PC-9 (cell line): Measurements from ENCODE around the gene MIF4GD. TPM values are rescaled to one million over a fixed set of nuclear protein-coding genes. Genes with fewer than 3 reads are reported as not detected.
"Not testable (repeated sequence)": the region's sequence is repeated elsewhere in the genome, so short reads cannot be mapped to it uniquely, and the experiment has no call there.

Source experiments
- BruUV-seq: library from RNA; stranded (reverse); fragments of 400-500 nt; replicated peaks from 2 replicates; lab custom pipeline; 2021; lab: Mats Ljungman, UMichigan
- CTCF ChIA-PET: fragments of 300-600 bp; sonication (Branson Sonifier 250); formaldehyde crosslinking; loops from one replicate; lab custom pipeline; 2022; ENCODE audit warnings: antibody characterized with exemption; lab: Charles Lee
- POLR2A ChIA-PET: fragments of 300-600 bp; sonication (Branson Sonifier 250); formaldehyde crosslinking; loops from one replicate; lab custom pipeline; 2022; ENCODE audit warnings: antibody characterized with exemption; ENCODE audit not compliant: unreplicated experiment; lab: Charles Lee
- DNase-seq, 2 experiments: peaks; one replicate each; pipeline versions ENCODE4 v3.0.0 to v3.0.0-alpha.2; 2015 to 2022; ENCODE audit warnings: mixed read lengths in 1 of 2
- H2AFZ ChIP-seq: fragments of 200-600 bp; sonication (generic); 2 replicates; pipeline ENCODE4 v1.8.1; 2017; ENCODE audit warnings: antibody characterized with exemption
- H3F3A ChIP-seq: fragments of 200-600 bp; sonication (generic); 2 replicates; pipeline ENCODE4 v1.8.1; 2017; ENCODE audit warnings: antibody characterized with exemption, mild to moderate bottlenecking, low read depth; ENCODE audit not compliant: insufficient read depth
- H3K27ac ChIP-seq: fragments of 200-600 bp; sonication (generic); 2 replicates; pipeline ENCODE4 v1.6.1; 2016; ENCODE audit warnings: mixed run types
- H3K27me3 ChIP-seq: fragments of 200-600 bp; sonication (generic); 2 replicates; pipeline ENCODE4 v1.6.1; 2016; ENCODE audit warnings: low read depth, mixed run types; ENCODE audit not compliant: insufficient read depth
- H3K36me3 ChIP-seq: fragments of 200-600 bp; sonication (generic); 2 replicates; pipeline ENCODE4 v1.6.1; 2016; ENCODE audit warnings: low read depth, mixed run types
- H3K4me1 ChIP-seq: fragments of 200-600 bp; sonication (generic); replicated peaks from 2 replicates; pipeline ENCODE4 v1.6.1; 2016; ENCODE audit warnings: mixed run types; ENCODE audit not compliant: insufficient read depth
- H3K4me2 ChIP-seq: fragments of 200-600 bp; sonication (generic); 2 replicates; pipeline ENCODE4 v1.6.1; 2017; ENCODE audit warnings: mixed run types
- H3K4me3 ChIP-seq: fragments of 200-600 bp; sonication (generic); 2 replicates; pipeline ENCODE4 v1.6.1; 2016; ENCODE audit warnings: mixed run types
- H3K79me2 ChIP-seq: fragments of 200-600 bp; sonication (generic); 2 replicates; pipeline ENCODE4 v1.6.1; 2017; ENCODE audit warnings: low read depth, mixed run types
- H3K9me2 ChIP-seq: fragments of 200-600 bp; sonication (generic); 2 replicates; pipeline ENCODE4 v1.8.1; 2017; ENCODE audit warnings: mild to moderate bottlenecking; ENCODE audit not compliant: insufficient read depth
- H3K9me3 ChIP-seq: fragments of 200-600 bp; sonication (generic); 2 replicates; pipeline ENCODE4 v1.8.1; 2016; ENCODE audit warnings: low read depth; ENCODE audit not compliant: insufficient read depth
- H4K20me1 ChIP-seq: fragments of 200-600 bp; sonication (generic); 2 replicates; pipeline ENCODE4 v1.8.1; 2017; ENCODE audit not compliant: insufficient read depth
- EZH2 ChIP-seq: fragments of 200-600 bp; sonication (generic); IDR thresholded peaks from 2 replicates; pipeline ENCODE4 v1.8.0; 2017; ENCODE audit warnings: antibody characterized with exemption, low read depth
- intact Hi-C: fragments of 100-400 bp; cut with micrococcal nuclease; formaldehyde crosslinking; loops from one replicate; pipeline ENCODE4 v1.10.0; 2022; ENCODE audit not compliant: unreplicated experiment
- total RNA-seq: library from RNA; stranded (reverse); gene quantifications from 2 replicates; pipeline ENCODE4 v1.2.3, GENCODE V29; 2021
- TF ChIP-seq, protein P1 (sequence below): fragments of 200-600 bp; sonication (generic); conservative IDR thresholded peaks from 2 replicates; pipeline ENCODE4 v1.6.1; 2017; ENCODE audit warnings: mixed run types, antibody characterized with exemption, mild to moderate bottlenecking, moderate library complexity

MIF4GD gene
- total RNA-seq, 1 experiment from 2014 or later, result 23.4 TPM

DNA sequence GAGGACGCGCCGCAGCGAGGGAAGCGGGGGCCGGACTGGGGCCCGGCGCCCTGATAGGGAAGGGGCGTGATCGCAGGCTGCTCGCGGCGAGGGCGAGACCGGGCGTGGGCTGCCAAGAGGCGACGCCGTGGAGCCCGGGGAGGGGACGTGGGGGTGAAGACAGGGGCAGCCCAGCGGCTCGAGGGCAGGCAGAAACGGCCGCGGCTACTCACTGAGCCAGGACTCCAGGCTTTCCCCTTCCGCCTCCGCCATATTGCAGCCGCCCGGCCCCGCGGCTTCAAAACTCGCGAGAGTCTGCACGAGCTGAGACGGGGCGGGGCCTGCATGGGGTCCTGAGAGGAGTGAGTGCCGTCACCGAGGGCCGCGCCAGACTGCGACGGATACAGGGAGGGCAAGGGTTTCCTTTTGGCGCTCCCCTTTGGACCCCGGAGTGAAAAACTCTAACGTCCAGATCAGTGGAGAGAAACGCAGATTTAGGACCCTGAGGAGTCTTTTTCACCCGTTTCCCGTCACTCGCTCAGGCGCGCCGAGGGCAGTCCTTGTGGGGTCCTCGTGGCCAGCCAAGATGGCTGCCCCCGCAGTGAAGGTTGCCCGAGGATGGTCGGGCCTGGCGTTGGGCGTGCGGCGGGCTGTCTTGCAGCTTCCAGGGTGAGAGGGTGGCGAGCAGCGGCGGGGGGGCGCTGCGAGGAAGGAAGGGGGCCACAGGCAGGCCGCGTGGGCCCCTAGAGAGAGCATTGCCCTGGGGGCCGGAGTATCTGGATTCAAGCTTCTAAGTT lies 9.5 kb downstream of the MIF4GD start, which contains the start of the genes GGA3 and MRPS7:
GGA3 (minus strand) TSS at position 271 of the 776 bp plus-strand sequence; CDS start at position 252, 19 bp downstream.
MRPS7 (plus strand) TSS at position 544 of the 776 bp plus-strand sequence; CDS start at position 566, 22 bp downstream.
- H3K4me1 ChIP-seq, result peaks cover 21% of the 10 kb centered on the region
- H2AFZ ChIP-seq, result peak within 1 kb of the TSS; percentile 85
- H3K9me2 ChIP-seq, result no peaks in the 10 kb centered on the region
- intact Hi-C loops, result loop anchor here (10.0 kb wide), 1 partner anchor 253 kb away; the partner anchor contains the start of genes CASKIN2 and TSEN54
- TF ChIP-seq, protein P1, sequence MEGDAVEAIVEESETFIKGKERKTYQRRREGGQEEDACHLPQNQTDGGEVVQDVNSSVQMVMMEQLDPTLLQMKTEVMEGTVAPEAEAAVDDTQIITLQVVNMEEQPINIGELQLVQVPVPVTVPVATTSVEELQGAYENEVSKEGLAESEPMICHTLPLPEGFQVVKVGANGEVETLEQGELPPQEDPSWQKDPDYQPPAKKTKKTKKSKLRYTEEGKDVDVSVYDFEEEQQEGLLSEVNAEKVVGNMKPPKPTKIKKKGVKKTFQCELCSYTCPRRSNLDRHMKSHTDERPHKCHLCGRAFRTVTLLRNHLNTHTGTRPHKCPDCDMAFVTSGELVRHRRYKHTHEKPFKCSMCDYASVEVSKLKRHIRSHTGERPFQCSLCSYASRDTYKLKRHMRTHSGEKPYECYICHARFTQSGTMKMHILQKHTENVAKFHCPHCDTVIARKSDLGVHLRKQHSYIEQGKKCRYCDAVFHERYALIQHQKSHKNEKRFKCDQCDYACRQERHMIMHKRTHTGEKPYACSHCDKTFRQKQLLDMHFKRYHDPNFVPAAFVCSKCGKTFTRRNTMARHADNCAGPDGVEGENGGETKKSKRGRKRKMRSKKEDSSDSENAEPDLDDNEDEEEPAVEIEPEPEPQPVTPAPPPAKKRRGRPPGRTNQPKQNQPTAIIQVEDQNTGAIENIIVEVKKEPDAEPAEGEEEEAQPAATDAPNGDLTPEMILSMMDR, result no peak
- no peak for TF ChIP-seq EZH2
- H3K27ac ChIP-seq, result peak within 1 kb of the TSS; percentile 88
- H3K9me3 ChIP-seq, result no peaks in the 10 kb centered on the region
- peak within 1 kb of the TSS; percentile 99 for H3K4me2 ChIP-seq
- H3K4me3 ChIP-seq, result peak within 1 kb of the TSS; percentile 86
- H3K27me3 ChIP-seq, result no peaks in the 10 kb centered on the region
- H3K36me3 ChIP-seq, result 0 out of 2 replicates have a peak, but pooled peaks cover 7% of the 10 kb centered on the region
- ChIA-PET CTCF (interaction anchor here (0.5 to 2.0 kb wide), 4 partner anchors 9 to 719 kb away, joined by 3 to 8 read pairs (median 4); partner anchors contain the start of genes MIF4GD and SLC25A19), POLR2A (interaction anchor here (0.6 to 0.7 kb wide), 5 partner anchors 11 to 520 kb away, joined by 3 to 15 read pairs (median 5); partner anchors contain the start of gene GRB2)
- peak; percentile 80 to 93 for DNase-seq
- H3F3A ChIP-seq, result peaks cover 11% of the 10 kb centered on the region; the same call in 1 of the 2 replicates
- peaks cover 12% of the 10 kb centered on the region; the same call in 1 of the 2 replicates for H4K20me1 ChIP-seq
- H3K79me2 ChIP-seq, result peaks cover 55% of the 10 kb centered on the region
- BruUV-seq, result no TSS peak

DNA sequence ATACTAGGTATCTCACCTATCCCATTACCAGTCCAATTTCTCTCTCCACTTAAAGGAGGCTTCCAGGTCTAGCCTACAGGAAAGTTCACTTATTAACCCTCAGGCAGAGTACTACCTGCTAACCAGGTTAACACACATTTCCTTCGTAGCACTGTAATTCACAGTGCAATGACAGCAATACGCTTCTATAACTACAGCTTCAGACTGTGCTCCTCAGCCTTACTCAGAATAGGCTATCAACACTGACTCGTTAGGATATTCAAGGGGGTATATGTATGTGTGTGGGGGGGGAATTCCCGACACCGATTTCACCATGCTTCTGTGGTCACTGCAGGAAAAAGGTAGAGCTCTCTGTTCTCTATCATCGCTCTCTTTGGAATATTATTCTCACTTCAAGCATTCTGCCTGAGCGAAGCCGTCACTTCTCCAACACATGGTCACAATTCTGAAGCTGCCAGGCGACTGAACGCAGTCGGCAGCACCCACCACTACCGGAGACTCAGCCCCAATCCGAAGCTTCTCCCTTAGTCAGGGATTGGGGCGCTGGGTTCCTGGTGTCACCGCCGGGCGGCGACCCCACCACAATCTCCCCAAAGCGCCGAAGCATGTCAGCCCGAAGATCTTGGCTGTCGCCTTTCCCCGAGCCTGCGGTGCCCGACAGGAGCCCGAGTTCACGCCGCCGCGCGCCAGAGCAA lies 10.2 kb downstream of the MIF4GD start:
- H3K79me2 ChIP-seq, result peaks cover 58% of the 10 kb centered on the region
- 0 out of 2 replicates have a peak, but pooled peaks cover under 1% of the 10 kb centered on the region for H3K36me3 ChIP-seq
- ChIA-PET CTCF (interaction anchor here (0.6 to 2.0 kb wide), 4 partner anchors 10 to 54 kb away, joined by 3 to 8 read pairs (median 4); partner anchors contain the start of genes MIF4GD and SLC25A19), POLR2A (interaction anchor here (0.6 to 0.7 kb wide), 4 partner anchors 11 to 201 kb away, joined by 3 to 15 read pairs (median 4); partner anchors contain the start of gene GRB2)
- no peaks in the 10 kb centered on the region for H3K9me2 ChIP-seq
- H4K20me1 ChIP-seq, result peaks cover 12% of the 10 kb centered on the region; the same call in 1 of the 2 replicates
- H3K9me3 ChIP-seq, result no peaks in the 10 kb centered on the region
- peak overlapping the region; percentile 85 for H2AFZ ChIP-seq
- peak overlapping the region; percentile 99 for H3K4me2 ChIP-seq
- no peaks in the 10 kb centered on the region for H3K27me3 ChIP-seq
- intact Hi-C loops, result loop anchor here (10.0 kb wide), 1 partner anchor 254 kb away; the partner anchor contains the start of genes CASKIN2 and TSEN54
- peak overlapping the region; percentile 86 for H3K4me3 ChIP-seq
- H3K4me1 ChIP-seq, result peaks cover 21% of the 10 kb centered on the region
- H3F3A ChIP-seq, result peaks cover 5% of the 10 kb centered on the region; the same call in 1 of the 2 replicates
- peak overlapping the region; percentile 88 for H3K27ac ChIP-seq
- DNase-seq, result no peak
- TF ChIP-seq EZH2, result no peak
- TF ChIP-seq, protein P1, result no peak
- TSS peak; percentile 75 for BruUV-seq

DNA sequence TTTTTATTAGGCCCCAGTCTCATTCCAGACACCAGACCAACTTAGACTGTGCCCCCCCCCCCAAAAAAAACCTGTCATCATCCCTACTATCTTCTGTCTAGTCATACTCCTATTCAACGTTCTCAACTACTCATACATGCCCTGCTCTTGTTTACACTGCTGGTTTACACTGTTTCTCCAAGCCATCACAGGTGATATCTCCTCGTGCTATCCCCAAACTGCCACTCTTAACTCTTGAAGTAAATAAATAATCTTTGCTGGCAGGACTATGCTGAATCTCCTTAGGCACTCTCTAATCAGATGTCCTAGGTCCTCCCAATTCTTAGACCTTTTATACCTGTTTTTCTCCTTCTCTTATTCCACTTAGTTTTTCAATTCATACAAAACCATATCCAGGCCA lies 13.8 kb downstream of the MIF4GD start:
- DNase-seq, H3K9me2 ChIP-seq, H3K27me3 ChIP-seq, H2AFZ ChIP-seq, H3F3A ChIP-seq, H3K27ac ChIP-seq, H3K4me3 ChIP-seq, CTCF ChIA-PET, BruUV-seq, H3K36me3 ChIP-seq, H3K9me3 ChIP-seq, H3K4me2 ChIP-seq, intact Hi-C loops, POLR2A ChIA-PET: not testable (repeated sequence)
- peaks cover 16% of the 10 kb centered on the region; the same call in 1 of the 2 replicates for H4K20me1 ChIP-seq
- peaks cover 52% of the 10 kb centered on the region for H3K79me2 ChIP-seq
- peaks cover 14% of the 10 kb centered on the region for H3K4me1 ChIP-seq

DNA sequence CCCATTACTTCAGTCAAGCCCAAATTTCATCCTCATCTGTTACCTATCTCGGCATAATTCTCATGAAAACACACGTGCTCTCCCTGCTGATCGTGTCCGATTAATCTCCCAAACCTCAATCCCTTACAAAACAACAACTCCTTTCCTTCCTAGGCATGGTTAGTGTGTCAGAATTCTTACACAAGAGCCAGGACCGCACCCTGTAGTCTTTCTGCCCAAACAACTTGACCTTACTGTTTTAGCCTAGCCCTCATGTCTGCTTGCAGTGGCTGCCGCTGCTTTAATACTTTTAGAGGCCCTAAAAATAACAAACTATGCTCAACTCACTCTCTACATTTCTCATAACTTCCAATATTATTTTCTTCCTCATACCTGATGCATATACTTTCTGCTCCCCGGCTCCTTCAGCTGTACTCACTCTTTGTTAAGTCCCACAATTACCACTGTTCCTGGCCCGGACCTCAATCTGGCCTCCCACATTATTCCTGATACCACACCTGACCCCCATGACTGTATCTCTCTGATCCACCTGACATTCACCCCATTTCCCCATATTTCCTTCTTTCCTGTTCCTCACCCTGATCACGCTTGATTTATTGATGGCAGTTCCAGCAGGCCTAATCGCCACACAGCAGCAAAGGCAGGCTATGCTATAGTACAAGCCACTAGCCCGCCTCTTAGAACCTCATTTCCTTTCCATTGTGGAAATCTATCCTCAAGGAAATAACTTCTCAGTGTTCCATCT lies 14.9 kb downstream of the MIF4GD start:
- Histone ChIP-seq H3K4me1 (peaks cover 14% of the 10 kb centered on the region), H3K79me2 (peaks cover 52% of the 10 kb centered on the region), H4K20me1 (peaks cover 24% of the 10 kb centered on the region)
- DNase-seq, H3K4me3 ChIP-seq, H3K9me2 ChIP-seq, H3K36me3 ChIP-seq, H3K27ac ChIP-seq, CTCF ChIA-PET, H3K4me2 ChIP-seq, H3K9me3 ChIP-seq, H3K27me3 ChIP-seq, POLR2A ChIA-PET, H3F3A ChIP-seq, BruUV-seq, intact Hi-C loops, H2AFZ ChIP-seq: not testable (repeated sequence)
